Keratinocyte (primary cell): ENCODE measurements around the gene PRKX.
"Not testable (repeated sequence)": the region's sequence is repeated elsewhere in the genome, so short reads cannot be mapped to it uniquely, and the experiment has no call there.

ENCODE experiments used
- EZH2 ChIP-seq: IDR thresholded peaks from one replicate; pipeline ENCODE4 v1.6.1; 2012; ENCODE audit warnings: inconsistent platforms, mild to moderate bottlenecking, low read length, moderate library complexity
- TF ChIP-seq, protein P1 (sequence below), 3 experiments: IDR thresholded peaks in 1 of 3; conservative IDR thresholded peaks in 1 of 3; optimal IDR thresholded peaks in 1 of 3; 2 replicates in 2 of 3; 3 replicates in 1 of 3; pipeline versions ENCODE3 to v1.5.1; 2011; ENCODE audit warnings: low read length in 3 of 3, mild to moderate bottlenecking in 3 of 3, moderate library complexity in 2 of 3, control low read depth in 1 of 3, inconsistent platforms in 1 of 3; ENCODE audit not compliant: insufficient read depth in 2 of 3; ENCODE audit errors: extremely low read depth in 1 of 3

DNA sequence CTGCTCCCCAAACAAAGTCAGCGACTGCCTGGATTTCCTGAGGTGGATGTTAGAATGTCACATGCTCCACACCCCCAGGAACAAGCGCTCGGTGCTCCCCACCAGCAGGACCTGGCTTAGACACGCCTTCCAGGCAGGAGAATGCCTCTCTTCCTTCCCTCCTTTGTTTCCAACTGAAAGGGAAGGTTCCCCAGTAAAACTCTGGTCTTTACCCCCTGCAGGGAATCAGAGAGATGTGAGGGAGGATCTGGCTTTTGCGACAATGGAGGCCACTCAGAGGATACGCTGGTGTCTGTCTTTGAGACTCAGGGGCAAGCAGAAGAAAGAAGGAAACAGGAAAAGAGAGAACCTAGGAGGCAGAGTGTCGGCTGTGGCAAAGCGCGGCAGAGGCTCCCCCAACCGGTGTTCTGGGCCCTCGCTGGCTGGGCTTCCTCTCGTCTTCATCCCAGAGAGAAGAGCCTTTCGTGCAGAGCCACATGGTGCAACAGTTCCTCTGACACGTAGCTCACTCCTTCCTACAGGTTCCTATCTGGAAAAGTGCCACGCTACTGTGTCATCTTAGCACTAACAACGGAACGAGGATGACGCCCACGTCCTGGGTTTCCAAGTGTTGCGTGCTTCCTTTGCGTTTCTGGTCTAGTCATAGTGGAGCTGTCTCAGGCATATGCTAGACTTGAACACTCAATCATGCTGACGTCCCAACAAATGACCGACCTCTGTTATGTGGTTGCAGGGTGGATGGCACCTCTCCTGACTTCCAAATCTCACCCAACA lies 73.4 kb downstream of the PRKX start:
- TF ChIP-seq, protein P1, sequence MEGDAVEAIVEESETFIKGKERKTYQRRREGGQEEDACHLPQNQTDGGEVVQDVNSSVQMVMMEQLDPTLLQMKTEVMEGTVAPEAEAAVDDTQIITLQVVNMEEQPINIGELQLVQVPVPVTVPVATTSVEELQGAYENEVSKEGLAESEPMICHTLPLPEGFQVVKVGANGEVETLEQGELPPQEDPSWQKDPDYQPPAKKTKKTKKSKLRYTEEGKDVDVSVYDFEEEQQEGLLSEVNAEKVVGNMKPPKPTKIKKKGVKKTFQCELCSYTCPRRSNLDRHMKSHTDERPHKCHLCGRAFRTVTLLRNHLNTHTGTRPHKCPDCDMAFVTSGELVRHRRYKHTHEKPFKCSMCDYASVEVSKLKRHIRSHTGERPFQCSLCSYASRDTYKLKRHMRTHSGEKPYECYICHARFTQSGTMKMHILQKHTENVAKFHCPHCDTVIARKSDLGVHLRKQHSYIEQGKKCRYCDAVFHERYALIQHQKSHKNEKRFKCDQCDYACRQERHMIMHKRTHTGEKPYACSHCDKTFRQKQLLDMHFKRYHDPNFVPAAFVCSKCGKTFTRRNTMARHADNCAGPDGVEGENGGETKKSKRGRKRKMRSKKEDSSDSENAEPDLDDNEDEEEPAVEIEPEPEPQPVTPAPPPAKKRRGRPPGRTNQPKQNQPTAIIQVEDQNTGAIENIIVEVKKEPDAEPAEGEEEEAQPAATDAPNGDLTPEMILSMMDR (optimal IDR thresholded peaks at IDR 0.05 in 1 of 3, IDR thresholded peaks at IDR 0.05 in 1 of 3, conservative IDR thresholded peaks at IDR 0.05 in 1 of 3; ENCODE audit: extremely low read depth in 1 of 3, insufficient read depth in 2 of 3, low read length in 3 of 3) = not testable (repeated sequence)
- TF ChIP-seq EZH2 = not testable (repeated sequence)
